GM21717 (cell line): ENCODE results near the gene IGLL5.
A peak's percentile ranks its signal among the peaks of the same experiment; 100 is the strongest.
"Not testable (repeated sequence)": the region's sequence is repeated elsewhere in the genome, so short reads cannot be mapped to it uniquely, and the experiment has no call there.

Source experiments
- ATAC-seq: cut with Tn5 transposase; IDR thresholded peaks from one replicate; pipeline ENCODE4 v1.9.1; 2021; ENCODE audit warnings: mild to moderate bottlenecking, moderate library complexity; ENCODE audit not compliant: unreplicated experiment

Gene IGLL5

GRCh38 chr22:22884010-22884887 lies 3.4 kb upstream of the IGLL5 start:
- no peak for ATAC-seq

GRCh38 chr22:22884888-22885840 lies 2.5 kb upstream of the IGLL5 start:
- peak; percentile 49 for ATAC-seq

GRCh38 chr22:22886546-22886945 lies 1.1 kb upstream of the IGLL5 start:
- no peak for ATAC-seq

- no peak for ATAC-seq
These were observed 1.1 kb downstream of the IGLL5 start for GRCh38 chr22:22888571-22889353.

- no peak for ATAC-seq
These were observed 2.5 kb downstream of the IGLL5 start for GRCh38 chr22:22890085-22890484.

DNA sequence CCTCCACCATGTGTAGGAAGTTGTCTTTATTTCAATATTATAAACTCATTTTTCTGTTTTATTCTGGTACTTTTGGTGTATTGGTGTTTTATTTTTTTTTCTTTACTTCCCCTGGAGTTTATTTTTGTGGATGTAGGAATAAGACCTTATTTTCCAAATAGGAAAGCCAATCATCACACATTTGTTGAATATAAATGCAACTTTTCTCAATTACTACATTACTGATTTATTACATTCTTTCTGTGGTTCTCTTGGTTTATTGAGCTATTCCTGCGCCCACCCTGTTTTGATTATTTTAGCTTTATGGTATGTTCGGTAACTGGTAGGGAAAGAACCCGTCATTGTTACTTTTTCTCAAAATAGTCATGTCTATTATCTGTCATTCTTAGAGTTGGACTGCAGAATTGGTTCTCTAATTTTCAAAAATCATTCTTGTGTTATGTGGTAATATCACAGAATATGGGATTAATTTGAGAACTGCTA lies 3.6 kb downstream of the IGLL5 start:
- ATAC-seq, result no peak

DNA sequence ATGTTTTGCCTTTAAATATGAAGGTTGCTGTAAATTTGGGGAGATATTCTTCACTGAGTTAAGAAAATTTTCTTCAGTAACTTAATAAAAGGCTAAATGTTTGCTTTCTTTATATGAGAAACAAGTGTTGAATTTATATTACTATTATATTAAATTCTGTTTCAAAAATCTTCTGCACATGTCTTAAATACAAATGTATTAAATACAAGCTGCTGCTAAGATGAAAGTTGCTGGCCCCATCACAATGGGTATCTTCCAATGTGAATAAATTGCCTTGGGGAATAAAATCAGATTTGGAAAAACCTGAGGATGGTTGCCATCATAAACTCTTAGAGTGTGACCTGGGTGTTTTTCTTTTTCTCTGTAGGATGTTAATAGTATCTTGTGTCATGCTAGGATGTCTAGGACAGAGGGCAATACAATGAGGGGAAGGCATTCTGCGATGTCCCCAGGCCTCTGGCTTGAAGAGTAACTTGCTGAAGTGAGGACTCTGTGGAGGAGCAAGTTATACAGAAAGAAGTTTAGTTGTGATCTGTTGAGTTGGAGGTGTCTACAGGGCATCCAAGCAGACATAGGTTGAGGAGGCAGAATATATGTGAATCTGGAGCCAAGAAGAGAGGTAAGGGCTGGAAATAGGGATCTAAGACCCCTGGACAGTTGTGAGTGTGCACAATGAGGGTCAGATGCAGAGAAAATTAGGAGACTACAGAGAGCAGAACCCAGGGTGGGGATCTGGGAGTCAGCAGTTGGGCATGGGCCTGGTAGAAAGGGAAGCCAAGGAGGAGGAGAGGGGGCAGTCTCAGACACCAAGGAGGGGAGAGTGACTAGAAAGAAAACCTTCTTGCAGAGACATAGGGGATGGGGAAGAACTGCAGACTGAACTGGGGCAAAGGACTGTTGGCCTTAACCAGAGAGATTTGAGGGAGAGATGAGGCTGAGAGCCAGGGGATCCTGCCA lies 4.8 kb downstream of the IGLL5 start:
- ATAC-seq, result no peak

DNA sequence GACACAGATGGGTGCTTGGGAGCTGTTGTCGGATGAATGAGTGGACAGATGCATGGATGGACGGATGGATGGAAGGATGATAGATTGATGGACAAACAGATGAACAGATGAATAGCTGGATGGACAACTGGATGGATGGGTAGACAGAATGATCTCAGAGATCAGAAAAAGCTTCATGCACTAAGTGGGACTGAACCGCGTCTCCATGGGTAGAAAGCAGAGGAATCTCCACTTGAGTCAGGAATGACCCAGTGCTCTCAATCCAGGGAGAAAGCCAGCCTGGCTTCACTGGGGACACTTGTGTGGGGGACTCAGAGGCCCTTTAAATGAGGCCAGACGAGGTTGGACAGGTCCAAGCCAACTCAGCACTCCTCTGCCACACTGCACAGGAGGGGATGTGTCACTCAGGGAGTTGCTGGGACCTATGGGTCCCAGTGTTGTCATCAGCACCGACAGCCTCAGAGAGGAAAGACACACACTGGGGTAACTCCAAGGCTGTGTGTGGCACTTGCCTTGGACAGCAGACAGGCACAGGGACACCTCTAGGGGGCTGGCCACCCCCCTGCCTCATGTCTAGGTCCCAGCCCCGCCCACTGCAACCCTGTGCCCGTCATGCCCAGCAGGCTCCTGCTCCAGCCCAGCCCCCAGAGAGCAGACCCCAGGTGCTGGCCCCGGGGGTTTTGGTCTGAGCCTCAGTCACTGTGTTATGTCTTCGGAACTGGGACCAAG lies 5.6 kb downstream of the IGLL5 start:
- ATAC-seq, result no peak

GRCh38 chr22:22893891-22894739 lies 6.5 kb downstream of the IGLL5 start:
- no peak for ATAC-seq

DNA sequence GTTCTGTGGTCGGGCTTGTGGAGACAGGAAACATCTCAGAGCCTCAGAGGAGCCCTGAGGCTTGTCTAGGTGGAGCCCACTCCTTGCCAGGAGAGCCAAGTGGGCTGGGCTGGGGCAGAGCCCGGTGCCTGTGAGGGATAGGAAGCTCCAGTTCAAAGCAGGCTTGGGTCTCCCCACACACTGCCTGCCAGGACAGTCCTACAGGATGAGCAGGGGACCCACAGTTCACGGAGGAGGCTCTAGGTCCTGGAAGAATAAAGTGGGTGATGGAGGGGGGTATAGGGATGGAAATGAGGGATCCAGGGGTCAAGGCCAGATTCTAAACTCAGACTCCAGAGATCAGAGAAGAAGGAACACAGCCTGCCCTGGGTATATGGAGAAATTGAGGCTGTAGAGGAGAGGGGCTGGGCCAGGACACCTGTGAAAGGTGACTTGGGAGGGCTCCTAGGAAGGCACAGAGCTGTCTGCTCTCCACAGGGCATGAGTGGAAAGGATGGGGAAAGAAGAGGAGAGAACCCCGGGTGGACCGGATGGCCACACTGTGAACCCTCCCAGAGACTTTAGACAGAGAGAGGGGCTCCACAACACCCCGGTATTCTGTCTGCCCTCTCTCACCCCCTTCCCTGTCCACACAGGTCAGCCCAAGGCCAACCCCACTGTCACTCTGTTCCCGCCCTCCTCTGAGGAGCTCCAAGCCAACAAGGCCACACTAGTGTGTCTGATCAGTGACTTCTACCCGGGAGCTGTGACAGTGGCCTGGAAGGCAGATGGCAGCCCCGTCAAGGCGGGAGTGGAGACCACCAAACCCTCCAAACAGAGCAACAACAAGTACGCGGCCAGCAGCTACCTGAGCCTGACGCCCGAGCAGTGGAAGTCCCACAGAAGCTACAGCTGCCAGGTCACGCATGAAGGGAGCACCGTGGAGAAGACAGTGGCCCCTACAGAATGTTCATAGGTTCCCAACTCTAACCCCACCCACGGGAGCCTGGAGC lies 7.4 kb downstream of the IGLL5 start:
- no peak for ATAC-seq

GRCh38 chr22:22895776-22896445 lies 8.3 kb downstream of the IGLL5 start:
- no peak for ATAC-seq

- no peak for ATAC-seq
These were observed 9.0 kb downstream of the IGLL5 start for GRCh38 chr22:22896601-22897000.

- ATAC-seq, result no peak
These were observed 9.5 kb downstream of the IGLL5 start for GRCh38 chr22:22897091-22897490.

GRCh38 chr22:22897947-22898346 lies 10.3 kb downstream of the IGLL5 start:
- ATAC-seq, result no peak

- not testable (repeated sequence) for ATAC-seq
These were observed 10.9 kb downstream of the IGLL5 start for GRCh38 chr22:22898411-22898950.
